GM13976 (cell line): ENCODE data around the gene KCNE3.

Experiments used
- DNase-seq: peaks from one replicate; pipeline ENCODE4 v3.0.0; 2012; ENCODE audit warnings: low spot score
- in situ Hi-C: fragments of 300-500 bp; cut with MboI; formaldehyde crosslinking; loops from one replicate; pipeline ENCODE4 v1.12.0; 2022; ENCODE audit warnings: low sequenced_read_pairs, mixed read lengths, inconsistent platforms; ENCODE audit not compliant: unreplicated experiment
- TF ChIP-seq, protein P1 (sequence below): IDR thresholded peaks from 2 replicates; pipeline ENCODE4 v1.5.1; 2012; ENCODE audit warnings: borderline replicate concordance, mild to moderate bottlenecking; ENCODE audit not compliant: insufficient read depth; ENCODE audit errors: extremely low read depth, missing control alignments, control extremely low read depth

KCNE3 gene

GRCh38 chr11:74447720-74448119 is 19.6 kb downstream of the KCNE3 start:
- TF ChIP-seq, protein P1, sequence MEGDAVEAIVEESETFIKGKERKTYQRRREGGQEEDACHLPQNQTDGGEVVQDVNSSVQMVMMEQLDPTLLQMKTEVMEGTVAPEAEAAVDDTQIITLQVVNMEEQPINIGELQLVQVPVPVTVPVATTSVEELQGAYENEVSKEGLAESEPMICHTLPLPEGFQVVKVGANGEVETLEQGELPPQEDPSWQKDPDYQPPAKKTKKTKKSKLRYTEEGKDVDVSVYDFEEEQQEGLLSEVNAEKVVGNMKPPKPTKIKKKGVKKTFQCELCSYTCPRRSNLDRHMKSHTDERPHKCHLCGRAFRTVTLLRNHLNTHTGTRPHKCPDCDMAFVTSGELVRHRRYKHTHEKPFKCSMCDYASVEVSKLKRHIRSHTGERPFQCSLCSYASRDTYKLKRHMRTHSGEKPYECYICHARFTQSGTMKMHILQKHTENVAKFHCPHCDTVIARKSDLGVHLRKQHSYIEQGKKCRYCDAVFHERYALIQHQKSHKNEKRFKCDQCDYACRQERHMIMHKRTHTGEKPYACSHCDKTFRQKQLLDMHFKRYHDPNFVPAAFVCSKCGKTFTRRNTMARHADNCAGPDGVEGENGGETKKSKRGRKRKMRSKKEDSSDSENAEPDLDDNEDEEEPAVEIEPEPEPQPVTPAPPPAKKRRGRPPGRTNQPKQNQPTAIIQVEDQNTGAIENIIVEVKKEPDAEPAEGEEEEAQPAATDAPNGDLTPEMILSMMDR, result no peak
- in situ Hi-C loops, result no loop called here
- DNase-seq, result no peak

DNA sequence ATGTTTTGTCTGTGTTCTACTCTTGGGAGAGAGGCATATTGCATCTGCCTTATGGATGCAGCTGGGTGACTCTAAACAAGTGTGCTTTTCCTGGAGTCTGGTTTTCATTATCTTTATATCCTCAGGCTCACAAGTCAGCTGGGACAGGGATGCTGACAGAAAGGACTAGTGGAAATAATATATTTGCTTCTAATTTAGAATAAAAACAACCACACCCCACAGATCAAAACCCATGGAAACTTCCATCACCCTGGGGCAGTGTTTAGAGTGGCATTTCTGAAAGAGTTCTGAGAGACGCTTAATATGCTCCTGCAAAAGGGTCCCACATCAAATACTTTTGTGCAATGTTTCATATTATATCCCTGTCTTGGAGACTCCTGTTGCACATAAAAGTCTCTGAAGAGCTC is 20.8 kb downstream of the KCNE3 start:
- in situ Hi-C loops, result no loop called here
- TF ChIP-seq, protein P1, result no peak
- no peak for DNase-seq

- DNase-seq, result no peak
- in situ Hi-C loops, result no loop called here
- TF ChIP-seq, protein P1, result no peak
Observed at GRCh38 chr11:74444173-74444826, 23.0 kb downstream of the KCNE3 start.

DNA sequence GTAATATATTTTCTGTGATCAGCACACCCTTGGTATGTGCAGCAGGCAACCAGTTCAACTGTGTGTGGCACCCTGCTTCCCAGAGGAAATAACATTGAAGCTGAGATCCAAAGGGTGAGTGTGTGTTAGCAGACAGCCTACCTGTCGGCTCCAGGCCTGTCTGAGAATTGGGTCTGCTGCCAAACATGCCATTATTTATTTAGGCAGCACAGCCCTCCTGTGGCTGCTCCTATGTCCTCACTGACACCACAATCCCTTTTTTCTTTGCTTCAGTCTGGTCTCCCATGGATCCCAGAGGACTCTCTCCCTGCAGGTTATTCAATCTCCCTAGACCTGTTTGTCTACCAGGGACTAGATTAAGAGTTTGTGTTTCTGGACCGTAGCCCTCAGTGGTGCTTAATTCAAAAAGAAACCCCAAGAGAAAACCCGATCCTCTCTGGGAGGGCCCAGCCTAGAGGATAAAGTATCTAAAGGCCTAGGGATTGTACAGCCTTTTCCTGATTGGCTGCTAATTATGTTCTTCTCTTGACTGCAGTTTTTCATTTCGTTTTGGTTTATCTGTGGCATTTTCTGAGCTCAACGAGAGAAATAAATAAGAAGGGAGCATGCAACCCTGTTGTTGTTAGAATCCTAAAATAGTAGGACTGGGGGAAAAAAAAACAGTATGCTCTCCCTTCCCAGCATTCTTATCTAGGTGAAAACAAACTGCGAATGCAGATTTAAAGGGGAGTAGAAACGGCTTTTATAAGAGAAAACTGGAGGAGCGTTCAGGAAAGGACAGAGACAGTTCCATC is 24.1 kb downstream of the KCNE3 start:
- TF ChIP-seq, protein P1, result no peak
- in situ Hi-C loops, result no loop called here
- DNase-seq, result no peak

DNA sequence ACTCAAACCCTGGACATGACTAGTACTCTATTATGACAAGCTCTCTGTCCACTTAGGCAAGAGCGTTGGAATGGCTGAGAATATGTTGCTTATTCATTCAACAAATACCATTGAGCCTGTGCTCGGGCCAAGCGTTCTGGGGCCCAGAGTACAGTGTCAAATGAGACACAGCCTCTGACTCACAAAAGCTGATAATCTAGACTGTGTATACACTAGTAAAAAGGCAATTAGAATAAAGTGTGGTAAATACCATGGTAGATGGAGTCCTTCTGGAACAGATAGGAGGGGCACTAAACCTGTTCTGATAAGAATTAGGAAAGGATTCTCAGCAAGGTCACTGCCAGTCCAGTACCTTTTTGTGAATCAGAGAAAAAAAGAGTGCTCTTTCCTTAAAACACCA is 24.7 kb downstream of the KCNE3 start:
- in situ Hi-C loops, result no loop called here
- TF ChIP-seq, protein P1, result no peak
- DNase-seq, result no peak

DNA sequence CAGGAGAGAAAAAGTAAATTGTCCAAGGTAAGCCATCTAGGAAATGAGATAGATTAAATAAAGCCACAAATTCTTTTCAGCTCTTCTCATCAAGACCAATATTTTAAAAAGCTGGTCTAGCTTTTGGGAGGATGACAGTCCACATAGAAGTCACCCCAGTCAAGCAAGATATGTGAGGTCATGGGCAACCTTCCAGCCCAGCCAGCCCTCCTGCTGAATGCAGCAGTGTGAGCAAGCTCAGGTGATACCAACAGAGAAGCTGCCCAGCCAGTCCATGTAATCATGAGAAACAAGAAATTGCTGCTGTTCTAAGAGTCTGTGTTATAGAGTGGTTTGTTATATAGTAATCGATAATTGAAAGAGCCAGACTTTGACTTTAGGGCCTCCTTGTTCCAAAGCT is 28.7 kb downstream of the KCNE3 start:
- in situ Hi-C loops, result no loop called here
- DNase-seq, result no peak
- TF ChIP-seq, protein P1, result no peak
